ENCODE results near the gene FGD5.

DNA sequence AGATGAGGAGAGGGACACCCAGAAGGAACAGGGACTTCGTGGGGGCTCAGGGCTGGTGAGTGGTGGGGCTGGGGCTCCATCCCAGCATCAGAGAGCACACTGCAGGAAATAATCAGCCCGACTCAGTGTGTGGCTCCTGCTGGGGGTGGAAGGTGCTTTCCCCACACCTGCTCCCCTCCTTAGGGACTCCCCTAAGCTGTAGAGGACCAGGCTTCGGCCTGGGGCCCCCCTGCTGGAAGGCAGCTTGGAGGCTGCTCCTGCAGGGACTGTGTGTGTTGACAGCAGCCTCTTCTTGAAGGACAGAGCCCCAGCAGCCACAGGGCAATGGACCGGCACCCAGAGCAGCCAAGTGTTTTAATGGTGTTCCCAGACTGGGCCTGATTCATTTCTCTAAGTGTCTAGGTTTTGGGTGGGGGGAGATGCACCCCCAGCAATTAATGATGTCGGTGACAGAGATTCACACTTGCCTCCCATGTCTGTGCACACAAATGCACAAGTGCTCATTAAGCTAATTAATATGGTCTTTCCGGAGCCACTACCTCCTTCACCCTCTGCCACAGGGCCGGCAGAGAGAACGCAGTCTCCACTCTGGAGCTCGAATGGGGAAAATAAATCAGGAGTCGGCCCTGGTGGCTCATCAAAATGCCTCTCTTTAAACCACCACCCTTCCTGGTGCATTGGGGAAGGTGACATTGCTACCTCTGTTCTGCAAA lies 16.9 kb upstream of the FGD5 start:
- TF ChIP-seq, protein P1, sequence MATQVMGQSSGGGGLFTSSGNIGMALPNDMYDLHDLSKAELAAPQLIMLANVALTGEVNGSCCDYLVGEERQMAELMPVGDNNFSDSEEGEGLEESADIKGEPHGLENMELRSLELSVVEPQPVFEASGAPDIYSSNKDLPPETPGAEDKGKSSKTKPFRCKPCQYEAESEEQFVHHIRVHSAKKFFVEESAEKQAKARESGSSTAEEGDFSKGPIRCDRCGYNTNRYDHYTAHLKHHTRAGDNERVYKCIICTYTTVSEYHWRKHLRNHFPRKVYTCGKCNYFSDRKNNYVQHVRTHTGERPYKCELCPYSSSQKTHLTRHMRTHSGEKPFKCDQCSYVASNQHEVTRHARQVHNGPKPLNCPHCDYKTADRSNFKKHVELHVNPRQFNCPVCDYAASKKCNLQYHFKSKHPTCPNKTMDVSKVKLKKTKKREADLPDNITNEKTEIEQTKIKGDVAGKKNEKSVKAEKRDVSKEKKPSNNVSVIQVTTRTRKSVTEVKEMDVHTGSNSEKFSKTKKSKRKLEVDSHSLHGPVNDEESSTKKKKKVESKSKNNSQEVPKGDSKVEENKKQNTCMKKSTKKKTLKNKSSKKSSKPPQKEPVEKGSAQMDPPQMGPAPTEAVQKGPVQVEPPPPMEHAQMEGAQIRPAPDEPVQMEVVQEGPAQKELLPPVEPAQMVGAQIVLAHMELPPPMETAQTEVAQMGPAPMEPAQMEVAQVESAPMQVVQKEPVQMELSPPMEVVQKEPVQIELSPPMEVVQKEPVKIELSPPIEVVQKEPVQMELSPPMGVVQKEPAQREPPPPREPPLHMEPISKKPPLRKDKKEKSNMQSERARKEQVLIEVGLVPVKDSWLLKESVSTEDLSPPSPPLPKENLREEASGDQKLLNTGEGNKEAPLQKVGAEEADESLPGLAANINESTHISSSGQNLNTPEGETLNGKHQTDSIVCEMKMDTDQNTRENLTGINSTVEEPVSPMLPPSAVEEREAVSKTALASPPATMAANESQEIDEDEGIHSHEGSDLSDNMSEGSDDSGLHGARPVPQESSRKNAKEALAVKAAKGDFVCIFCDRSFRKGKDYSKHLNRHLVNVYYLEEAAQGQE (IDR thresholded peaks at IDR 0.05; ENCODE audit: borderline replicate concordance), result no peak
- TF ChIP-seq, protein P1 (CRISPR knock-in tag; IDR thresholded peaks at IDR 0.05; ENCODE audit: low read depth), result no peak
- TF ChIP-seq TEAD4 (IDR thresholded peaks at IDR 0.05; ENCODE audit: low read length) (no peak), TEAD4 (CRISPR knock-in tag; IDR thresholded peaks at IDR 0.05; ENCODE audit: borderline replicate concordance) (no peak), CXXC5 (CRISPR knock-in tag; IDR thresholded peaks at IDR 0.05) (no peak), SAP30 (IDR thresholded peaks at IDR 0.05; ENCODE audit: borderline replicate concordance, insufficient read depth, low read depth, low read length, poor library complexity, severe bottlenecking) (no peak)
- TF ChIP-seq, protein P2, sequence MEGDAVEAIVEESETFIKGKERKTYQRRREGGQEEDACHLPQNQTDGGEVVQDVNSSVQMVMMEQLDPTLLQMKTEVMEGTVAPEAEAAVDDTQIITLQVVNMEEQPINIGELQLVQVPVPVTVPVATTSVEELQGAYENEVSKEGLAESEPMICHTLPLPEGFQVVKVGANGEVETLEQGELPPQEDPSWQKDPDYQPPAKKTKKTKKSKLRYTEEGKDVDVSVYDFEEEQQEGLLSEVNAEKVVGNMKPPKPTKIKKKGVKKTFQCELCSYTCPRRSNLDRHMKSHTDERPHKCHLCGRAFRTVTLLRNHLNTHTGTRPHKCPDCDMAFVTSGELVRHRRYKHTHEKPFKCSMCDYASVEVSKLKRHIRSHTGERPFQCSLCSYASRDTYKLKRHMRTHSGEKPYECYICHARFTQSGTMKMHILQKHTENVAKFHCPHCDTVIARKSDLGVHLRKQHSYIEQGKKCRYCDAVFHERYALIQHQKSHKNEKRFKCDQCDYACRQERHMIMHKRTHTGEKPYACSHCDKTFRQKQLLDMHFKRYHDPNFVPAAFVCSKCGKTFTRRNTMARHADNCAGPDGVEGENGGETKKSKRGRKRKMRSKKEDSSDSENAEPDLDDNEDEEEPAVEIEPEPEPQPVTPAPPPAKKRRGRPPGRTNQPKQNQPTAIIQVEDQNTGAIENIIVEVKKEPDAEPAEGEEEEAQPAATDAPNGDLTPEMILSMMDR (IDR thresholded peaks at IDR 0.05 in 2 of 3, conservative IDR thresholded peaks at IDR 0.05 in 1 of 3; ENCODE audit: insufficient read depth in 2 of 3, low read depth in 1 of 3, low read length in 3 of 3), result no peak

Measured in K562 (cell line).